SKM-1 (cell line): Measurements from ENCODE around the gene SLC38A7.
"Not testable (repeated sequence)": the region's sequence is repeated elsewhere in the genome, so short reads cannot be mapped to it uniquely, and the experiment has no call there.

ENCODE experiments used
- DNase-seq: peaks from one replicate; lab custom pipeline; 2025; ENCODE audit not compliant: unreplicated experiment; lab: John Stamatoyannopoulos, UW

SLC38A7 gene

DNA sequence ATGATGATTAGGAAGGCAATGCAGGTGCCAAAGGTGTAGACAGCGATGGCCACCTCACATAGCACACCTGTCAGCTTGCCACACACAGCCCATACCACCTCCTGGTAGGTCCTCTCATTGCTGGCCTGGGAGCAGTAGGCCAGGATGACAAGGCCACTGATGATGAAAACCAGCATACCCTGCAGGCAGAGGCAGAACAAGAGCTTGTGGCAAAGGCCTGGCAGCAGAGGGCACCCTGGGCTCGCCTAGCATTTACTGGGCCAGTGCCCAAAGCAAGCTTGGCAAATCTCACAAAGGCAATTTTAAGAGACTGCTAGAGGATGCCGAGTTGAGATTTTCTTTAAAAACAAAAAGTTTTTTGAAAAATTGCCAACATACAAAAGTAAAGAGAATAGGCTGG, 5.9 kb downstream of the SLC38A7 start:
- no peak for DNase-seq

DNA sequence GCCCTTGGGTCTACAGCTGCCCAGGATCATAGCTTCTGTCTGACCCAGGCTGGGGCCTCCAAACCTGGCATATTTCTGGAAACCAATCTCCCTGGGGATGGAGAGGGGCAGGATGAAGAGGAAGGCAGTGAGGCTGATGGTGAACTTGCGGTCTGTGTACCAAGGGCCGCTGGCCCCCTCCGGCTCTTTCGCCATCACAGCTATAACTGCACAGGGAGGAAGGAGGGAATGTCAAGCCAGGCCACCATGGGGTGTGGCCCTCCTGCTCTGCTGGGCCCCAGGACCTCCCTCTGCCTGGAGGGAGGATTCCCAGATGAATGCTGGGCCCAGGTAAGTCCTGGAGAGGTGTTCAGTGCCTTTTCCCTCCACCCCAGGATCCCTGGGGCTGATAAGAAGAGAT, 6.3 kb downstream of the SLC38A7 start:
- DNase-seq: no peak

DNA sequence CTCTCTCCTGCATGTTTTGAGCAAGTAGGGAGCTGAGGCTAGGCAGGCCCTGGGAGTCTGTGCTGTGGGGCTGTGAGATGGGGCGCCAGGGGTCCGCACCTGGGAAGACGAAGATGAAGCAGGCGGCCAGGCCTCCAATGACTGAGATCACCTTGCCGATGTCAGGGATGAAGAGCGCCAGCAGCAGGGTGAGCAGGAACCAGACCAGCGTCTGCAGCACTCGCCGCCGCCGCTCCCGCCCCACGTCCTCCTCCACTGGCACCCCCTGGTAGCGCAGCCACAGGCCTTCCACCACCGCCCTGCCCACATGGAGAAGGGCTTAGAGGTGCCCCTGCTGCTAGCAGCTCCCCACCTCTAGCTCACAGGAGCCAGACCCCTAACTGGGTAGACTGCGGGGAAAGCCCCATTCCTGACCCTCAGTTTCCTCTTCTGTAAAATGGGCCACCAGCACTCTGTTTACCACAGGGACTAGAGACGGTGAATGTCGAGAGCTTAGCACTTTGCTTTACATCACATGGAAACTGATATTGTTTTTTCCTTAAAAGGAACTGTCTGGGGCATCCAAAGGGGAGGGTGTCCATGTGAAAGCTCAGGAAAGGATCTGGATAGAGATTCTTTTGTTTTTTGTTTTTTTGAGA, 13.5 kb downstream of the SLC38A7 start:
- no peak for DNase-seq

DNA sequence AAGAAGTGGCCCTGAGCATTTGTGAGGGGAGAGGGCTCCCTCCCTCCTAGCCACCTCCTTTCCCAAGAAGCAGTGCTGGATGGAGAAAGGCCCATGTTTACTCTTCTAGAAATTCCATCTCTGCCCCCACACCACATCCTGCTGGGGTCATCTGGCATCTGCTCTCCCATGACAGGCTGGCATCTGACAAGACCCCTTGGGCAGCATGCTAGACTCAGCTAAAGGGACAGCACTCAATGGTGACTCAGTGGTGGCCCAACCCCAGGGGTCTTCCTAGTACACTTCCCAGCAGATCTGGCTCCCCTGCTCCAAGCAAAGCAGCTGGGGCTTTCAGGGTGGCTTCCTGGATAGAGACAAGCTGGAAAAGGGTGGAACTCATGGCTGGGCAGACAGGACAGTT, 14.4 kb downstream of the SLC38A7 start:
- DNase-seq: no peak

DNA sequence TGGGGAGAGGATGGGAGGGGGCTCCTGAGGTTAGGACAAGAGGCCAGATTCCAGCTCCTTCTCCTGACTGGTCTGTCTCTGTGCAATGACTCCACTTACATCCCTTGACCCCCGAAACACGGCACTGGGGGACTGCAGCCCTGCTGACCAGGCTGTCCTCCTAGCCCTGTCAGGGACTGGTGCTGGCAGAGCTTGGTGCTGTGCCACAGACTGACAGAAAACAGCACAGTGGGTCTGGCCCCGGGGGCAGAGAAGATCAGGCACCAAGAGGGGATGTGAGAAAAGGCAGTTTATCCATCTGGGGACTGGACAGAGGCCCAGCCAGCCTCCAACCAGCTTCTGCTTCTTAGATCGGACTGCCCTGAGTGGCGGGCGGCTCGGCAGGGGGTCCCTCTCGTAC, 19.4 kb downstream of the SLC38A7 start:
- no peak for DNase-seq

DNA sequence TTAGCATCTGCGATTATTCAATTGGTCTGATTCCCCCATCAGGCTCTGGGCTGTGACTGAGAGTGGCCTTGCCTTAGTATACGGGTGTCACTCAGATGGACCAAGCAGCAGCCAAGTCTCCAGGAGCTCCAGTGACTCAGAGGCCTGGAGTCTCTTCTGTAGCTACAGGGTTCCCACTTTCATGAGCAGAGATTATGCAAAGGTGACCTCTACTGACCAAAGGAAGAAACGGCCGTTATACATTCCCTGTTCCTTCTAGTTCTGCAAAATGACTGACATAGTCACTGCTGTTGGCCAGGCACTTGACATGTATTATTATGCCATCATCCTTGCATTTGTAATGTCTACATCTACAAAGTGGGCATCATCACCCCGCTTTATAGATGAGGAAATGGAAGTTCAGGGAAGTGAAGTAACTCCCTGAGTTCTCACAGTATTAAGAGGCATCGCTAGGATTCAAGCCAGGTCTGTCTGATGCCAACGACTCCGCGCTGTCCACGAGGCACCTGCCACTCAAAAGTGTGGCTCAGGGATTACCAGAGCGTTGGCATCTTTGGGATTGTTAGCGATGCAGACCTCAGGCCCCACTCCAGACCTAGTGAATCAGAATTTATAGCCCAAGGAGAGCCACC, 23.3 kb downstream of the SLC38A7 start:
- DNase-seq: peak; percentile 43

DNA sequence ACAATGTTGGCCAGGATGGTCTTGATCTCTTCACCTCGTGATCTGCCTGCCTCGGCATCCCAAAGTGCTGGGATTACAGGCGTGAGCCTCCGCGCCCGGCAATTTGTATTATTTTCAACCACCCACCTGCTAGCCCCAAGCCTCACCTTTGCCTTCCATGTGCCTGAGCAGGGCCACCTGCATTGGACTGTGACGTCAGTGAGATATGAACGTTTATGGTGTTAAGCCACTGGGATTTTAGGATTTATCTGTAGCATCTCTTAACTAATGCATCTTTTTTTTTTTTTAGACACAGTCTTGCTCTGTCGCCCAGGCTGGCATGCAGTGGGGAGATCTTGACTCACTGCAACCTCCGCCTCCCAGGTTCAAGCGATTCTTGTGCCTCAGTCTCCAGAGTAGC, 24.7 kb downstream of the SLC38A7 start:
- not testable (repeated sequence) for DNase-seq

DNA sequence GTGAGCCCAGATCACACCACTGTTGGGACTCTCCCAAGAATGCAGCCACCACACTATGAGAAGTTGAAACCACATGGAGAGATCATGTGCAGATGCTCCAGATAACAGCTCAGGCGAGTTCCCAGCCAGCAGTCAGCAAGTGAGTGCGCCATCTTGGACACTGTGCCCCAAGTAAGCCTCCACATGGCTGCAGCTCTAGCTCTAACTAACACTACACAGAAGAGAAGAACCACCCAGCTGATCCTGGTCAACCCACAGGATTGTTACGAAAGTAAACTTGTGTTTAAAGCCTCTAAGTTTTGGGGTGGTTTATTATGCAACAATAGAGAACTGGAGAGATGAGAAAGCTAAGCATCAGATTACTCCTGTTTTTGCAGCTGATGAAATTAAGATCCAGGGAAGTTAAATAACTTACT, 25.8 kb downstream of the SLC38A7 start:
- peak; percentile 45 for DNase-seq

DNA sequence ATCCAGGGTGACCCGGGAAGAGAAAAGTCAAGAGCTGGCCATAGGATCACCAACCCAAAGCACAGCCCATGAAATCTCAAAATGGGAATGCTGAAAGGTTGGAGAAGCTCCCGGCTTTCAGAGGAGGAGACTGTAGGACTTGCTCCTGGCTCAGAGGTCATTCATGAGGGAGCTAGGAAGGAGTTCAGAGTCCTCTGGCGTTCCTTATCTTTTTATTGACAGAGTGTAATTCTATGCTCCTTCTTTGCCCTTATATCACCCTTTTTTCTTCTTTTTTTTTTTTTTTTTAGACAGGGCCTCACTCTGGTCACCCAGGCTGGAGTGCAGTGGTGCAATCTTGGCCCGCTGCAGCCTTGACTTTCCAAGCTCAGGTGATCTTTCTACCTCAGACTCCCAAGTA, 27.7 kb downstream of the SLC38A7 start:
- DNase-seq: no peak

DNA sequence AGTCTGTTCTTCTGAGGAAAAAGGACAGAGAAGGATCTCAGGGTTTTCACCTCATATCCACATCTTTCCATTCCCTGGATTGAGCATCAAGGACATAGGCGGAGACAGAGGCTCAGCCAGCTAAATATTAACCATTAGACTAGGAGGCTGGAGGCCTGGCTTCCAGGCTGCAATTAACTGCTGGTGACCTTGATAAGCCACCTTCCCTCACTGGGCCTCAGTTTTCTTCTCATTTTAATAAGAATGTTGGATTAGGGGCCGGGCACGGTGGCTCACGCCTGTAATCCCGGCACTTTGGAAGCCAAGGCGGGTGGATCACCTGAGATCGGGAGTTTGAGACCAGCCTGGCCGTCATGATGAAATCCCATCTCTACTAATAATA, 29.4 kb downstream of the SLC38A7 start:
- DNase-seq: no peak

DNA sequence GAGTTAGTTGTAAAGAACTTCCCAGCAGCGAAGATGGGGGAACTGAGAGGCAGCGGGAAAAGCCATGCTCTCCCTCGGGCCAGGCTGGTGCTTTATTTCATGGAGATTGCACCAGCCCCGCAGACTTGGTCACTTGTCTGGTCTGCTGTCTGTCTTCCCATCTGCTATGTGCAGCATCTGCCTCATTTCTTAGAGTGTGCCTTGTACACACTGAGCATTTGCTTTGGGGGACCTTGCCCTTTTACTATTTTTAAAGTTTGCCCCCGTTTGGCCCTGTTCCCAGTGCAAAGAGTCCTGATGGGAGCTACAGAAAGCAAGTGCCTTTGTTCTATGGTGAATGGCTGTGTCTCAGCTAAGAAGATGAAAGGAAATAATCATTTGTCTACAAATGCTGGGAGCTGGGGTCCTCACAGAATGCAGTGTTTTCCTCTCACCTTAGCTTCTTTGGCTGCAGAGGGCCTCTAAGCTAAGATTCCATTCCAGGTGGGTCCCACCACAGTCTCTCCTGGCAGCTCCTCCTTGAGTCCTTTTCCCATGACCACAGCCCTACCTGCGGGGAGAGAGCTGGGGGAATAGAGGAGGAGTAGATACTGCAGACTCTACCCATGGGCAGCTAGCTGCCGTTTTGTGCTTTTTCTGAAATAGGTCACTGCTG, 29.9 kb downstream of the SLC38A7 start:
- DNase-seq: no peak

DNA sequence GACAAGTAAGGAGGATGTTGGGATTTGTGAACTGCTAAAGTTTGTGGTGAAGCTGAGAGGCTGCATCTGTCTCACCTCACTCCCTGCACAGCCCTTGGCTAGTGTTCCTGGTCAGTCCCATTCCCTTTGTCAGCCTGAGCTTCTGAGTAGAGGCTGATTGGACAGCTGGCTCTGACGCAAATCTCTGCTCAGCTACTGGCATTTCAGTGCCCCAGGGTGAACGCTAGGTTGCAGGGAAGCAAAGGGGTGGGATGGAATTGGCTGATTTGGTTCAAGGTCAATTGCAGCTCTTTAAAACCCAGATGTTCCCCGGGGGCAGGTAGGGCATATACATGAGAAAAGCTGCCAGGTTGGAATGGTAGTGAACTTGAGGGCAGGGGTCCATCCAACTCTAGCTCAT, 31.8 kb downstream of the SLC38A7 start:
- DNase-seq: no peak

DNA sequence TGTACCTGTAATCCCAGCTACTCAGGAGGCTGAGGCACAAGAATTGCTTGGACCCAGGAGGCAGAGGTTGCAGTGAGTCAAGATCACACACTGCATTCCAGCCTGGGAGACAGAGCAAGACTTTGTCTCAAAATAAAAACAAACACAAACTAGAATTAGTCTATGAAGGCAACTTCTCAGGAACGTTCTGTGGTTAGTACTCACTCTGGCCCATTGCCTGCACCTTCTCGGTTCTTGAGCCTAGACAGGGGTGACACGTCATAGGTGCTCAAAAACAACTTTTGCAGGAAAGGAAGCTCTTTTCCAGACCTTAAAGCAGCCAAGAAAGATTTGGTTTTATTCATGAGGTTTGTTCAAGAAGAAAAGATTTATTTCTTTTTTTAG, 32.6 kb downstream of the SLC38A7 start:
- no peak for DNase-seq

DNA sequence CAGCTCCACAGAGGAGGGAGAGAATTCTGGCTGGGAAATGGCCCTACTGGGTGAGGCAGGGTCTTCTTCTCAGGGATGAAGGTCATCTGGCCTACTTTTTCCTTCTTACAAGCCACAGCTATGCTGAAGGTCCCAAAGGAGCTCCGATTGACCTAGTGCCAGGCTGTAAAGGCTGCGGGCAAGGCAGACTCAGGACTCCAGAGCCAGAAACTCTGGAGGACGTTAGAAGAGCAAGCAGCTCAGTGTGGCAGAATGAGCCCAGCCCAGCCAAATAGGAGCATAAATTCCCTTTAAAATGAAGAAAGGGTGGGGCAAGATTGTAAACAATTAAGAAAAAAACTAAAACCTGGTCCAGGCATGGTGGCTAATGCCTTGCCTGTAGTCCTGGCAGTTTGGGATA, 34.9 kb downstream of the SLC38A7 start:
- no peak for DNase-seq

DNA sequence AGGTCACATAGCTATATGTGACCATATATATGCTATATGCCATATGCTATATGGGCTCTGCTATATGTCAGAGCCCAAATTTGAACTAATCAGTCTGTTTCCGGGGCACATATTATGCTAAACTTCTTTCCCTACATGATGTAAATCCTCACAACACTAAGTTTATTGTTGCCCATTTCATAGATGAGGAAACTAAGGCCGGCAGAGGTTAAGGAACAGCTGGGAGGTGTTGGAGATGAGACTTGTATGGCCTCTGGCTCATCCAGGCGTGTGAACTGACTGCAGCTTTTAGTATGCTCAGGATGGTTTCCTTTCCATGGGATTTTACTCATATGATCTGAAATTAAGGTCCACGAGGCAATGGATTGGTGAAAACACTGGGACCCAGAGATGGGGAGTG, 37.5 kb downstream of the SLC38A7 start:
- no peak for DNase-seq

DNA sequence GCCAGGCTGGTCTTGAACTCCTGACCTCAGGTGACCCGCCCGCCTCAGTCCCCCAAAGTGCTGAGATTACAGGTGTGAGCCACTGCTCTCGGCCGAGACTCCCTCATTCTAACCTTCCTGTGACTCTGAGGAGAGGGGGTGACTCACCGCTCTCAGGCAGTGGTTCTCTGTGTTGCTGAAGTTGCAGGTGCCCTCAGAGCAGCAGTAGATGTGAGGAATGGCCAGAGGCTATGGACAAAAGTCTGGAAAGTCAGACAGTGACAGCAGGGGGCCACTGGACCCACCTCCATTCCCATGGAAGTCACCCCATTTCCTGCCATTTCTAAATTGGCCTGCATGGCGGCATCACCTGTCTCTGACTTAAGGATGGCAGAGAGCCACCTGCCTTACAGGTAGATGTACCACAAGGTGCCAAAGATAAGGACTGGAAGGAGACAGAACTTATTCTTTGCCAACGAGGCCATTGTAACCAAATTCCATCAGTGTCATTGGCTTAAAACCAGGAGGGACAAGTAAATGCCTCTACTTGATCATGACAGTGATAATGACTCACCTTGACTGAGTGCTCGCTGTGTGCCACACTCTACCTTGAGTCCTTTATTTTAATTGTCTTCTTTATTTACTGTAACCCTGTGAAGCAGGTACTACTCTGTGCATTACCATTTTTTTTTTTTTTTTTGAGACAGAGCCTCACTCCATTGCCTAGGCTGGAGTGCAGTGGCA, 39.6 kb downstream of the SLC38A7 start:
- no peak for DNase-seq

DNA sequence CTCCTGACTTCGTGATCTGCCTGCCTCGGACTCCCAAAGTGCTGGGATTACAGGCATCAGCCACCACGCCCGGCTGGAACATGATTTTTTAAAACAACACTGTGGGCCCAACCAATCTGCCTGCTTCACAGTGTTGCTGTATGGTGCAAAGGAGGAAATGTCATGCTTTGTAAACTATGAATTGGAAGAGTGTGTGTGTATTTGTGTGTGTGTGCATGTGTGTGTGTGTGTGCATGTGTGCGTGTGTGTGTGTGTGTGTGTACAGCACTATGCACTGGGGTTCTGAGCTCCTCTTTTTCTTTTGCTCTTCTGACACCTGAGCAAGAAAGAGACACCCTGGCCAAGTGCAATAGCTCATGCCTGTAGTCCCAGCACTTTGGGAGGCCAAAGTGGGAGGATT, 40.5 kb downstream of the SLC38A7 start:
- DNase-seq: no peak

DNA sequence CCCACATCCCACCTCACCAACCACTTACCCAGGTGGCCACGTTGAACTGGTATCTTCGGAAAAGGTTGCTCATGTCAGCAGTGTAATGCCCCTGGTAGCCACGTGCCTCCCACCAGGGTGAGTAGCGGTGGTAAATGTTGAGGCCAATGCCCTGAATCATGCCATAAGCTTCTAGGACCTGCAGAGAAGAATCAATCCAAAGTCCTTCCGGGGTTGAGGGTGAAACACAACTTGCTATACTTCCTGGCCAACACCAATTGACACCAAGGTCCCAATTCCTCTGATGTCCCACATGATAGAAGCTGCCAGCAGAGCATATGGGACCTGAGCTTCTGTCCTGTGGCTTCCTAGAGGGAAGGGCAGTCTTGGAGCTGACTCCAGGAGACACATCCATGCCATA, 43.6 kb downstream of the SLC38A7 start:
- no peak for DNase-seq

DNA sequence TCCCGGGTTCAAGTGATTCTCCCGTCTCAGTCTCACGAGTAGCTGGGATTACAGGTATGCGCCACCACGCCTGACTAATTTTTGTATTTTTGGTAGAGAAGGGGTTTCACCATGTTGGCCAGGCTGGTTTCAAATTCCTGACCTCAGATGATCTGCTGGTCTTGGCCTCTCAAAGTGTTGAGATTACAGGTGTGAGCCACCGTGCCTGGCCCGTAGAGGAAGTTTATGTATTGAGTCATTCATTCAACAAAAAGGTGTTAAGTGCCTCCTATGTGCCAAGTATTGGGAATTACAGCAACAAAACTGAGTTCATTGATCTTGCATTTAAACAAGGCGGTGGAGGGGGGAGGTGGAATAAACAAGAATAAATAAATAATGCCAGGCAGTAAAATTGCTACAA, 44.7 kb downstream of the SLC38A7 start:
- DNase-seq: no peak

DNA sequence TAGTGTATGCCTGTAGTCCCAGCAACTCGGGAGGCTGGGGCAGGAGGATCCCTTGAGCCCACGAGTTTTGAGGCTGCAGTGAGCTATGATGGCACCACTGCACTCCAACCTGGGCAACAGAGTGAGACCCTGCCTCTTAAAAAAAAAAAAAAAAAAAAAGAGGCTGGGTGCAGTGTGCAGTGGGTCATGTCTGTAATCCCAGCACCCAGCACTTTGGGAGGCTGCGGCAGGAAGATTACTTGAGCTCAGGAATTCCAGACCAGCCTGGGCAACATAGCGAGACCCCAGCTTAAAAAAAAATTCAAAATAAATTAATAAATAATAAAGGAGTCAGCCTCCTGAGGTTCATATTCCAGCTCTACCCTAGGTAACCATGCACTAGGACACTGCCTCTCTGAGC, 45.3 kb downstream of the SLC38A7 start:
- no peak for DNase-seq

DNA sequence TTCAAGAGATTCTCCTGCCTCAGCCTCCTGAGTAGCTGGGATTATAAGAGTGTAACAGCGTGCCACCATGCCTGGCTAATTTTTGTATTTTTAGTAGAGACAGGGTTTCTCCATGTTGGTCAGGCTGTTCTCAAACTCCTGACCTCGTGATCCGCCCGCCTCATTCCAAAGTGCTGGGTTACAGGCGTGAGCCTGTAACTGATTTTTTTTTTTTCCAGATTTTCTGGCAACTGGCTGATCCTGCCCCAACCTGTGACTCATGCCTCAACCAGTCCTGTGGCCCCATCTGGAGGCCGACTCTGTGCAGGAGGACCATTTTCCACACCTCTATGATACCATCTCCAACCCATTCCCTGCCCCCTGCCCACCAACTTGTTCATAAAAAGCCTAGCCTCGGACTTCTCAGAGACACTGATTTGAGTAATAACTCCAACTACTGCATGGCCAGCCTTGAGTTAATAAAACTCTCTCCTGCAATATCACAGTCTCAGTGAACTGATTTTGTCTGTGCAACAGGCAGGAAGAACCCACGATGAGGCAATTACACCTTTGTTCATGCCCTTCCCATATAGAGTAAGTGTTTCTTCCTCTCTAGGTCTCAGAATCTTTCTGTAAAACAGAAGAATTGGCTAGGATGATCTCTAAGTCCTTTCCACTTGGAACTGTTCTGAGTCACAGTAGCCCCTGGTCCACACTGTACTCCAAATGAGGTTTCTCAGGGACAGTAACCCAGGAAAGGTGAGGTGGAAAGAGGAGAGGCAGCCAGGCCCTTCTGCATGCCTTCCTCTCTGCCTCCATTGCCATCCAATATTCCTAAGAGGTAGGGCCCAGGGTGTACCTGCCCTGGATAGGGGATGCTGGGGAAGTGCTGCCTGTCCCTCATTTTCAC, 46.2 kb downstream of the SLC38A7 start:
- DNase-seq: no peak
